GM19023 (cell line): ENCODE data around the gene CCDC110.

Experiments
- ATAC-seq: cut with Tn5 transposase; IDR thresholded peaks from one replicate; pipeline ENCODE4 v1.9.1; 2021; ENCODE audit warnings: mild to moderate bottlenecking, moderate library complexity; ENCODE audit not compliant: unreplicated experiment

Gene CCDC110

GRCh38 chr4:185473247-185473646 is 1.7 kb upstream of the CCDC110 start:
- no peak for ATAC-seq

GRCh38 chr4:185472103-185472542 is 590 bp upstream of the CCDC110 start:
- no peak for ATAC-seq

- no peak for ATAC-seq
These were observed 885 bp downstream of the CCDC110 start for GRCh38 chr4:185470501-185471195.

- ATAC-seq: no peak
These were observed 1.9 kb downstream of the CCDC110 start for GRCh38 chr4:185469580-185470154.

- ATAC-seq: no peak
These were observed 2.5 kb downstream of the CCDC110 start for GRCh38 chr4:185468999-185469398.

- no peak for ATAC-seq
These were observed 3.5 kb downstream of the CCDC110 start for GRCh38 chr4:185467991-185468390.

GRCh38 chr4:185467101-185467500 is 4.4 kb downstream of the CCDC110 start:
- no peak for ATAC-seq

- no peak for ATAC-seq
These were observed 5.8 kb downstream of the CCDC110 start for GRCh38 chr4:185465707-185466106.

GRCh38 chr4:185464887-185465286 is 6.6 kb downstream of the CCDC110 start:
- no peak for ATAC-seq

- no peak for ATAC-seq
These were observed 7.3 kb downstream of the CCDC110 start for GRCh38 chr4:185464183-185464582.

- no peak for ATAC-seq
These were observed 8.0 kb downstream of the CCDC110 start for GRCh38 chr4:185463541-185463940.

- ATAC-seq: no peak
These were observed 10.0 kb downstream of the CCDC110 start for GRCh38 chr4:185461565-185461964.

GRCh38 chr4:185457136-185457535 is 14.4 kb downstream of the CCDC110 start:
- ATAC-seq: no peak

- ATAC-seq: no peak
These were observed 15.4 kb downstream of the CCDC110 start for GRCh38 chr4:185456131-185456530.

- ATAC-seq: no peak
These were observed 26.3 kb downstream of the CCDC110 start for GRCh38 chr4:185445209-185445608.

- no peak for ATAC-seq
These were observed 30.1 kb downstream of the CCDC110 start for GRCh38 chr4:185441479-185441878.

- ATAC-seq: no peak
These were observed 33.7 kb downstream of the CCDC110 start for GRCh38 chr4:185437809-185438208.

GRCh38 chr4:185435466-185435865 is 36.1 kb downstream of the CCDC110 start:
- ATAC-seq: no peak

- ATAC-seq: no peak
These were observed 41.9 kb downstream of the CCDC110 start for GRCh38 chr4:185429660-185430059.

- no peak for ATAC-seq
These were observed 44.4 kb downstream of the CCDC110 start for GRCh38 chr4:185426960-185427688.

- peak; percentile 93 for ATAC-seq
These were observed 45.7 kb downstream of the CCDC110 start, which contains the start of gene UFSP2 for GRCh38 chr4:185425647-185426352. Gene UFSP2 (minus strand): TSS chr4:185425964. CDS start chr4:185425868, 96 bp downstream.
